HAP-1 (cell line): ENCODE results near the gene WDR90.
A peak's percentile ranks its signal among the peaks of the same experiment; 100 is the strongest.

Experiments
- DNase-seq, 2 experiments: peaks; one replicate each; pipeline ENCODE4 v3.0.0-alpha.2; 2016 to 2020; ENCODE audit warnings: low spot score in 2 of 2
- H3K27me3 ChIP-seq: fragments of 250-450 bp; sonication (Bioruptor Pico); 2 replicates; pipeline ENCODE4 v1.5.1; 2020; ENCODE audit warnings: low read depth, mild to moderate bottlenecking, moderate library complexity
- H3K36me3 ChIP-seq: fragments of 250-450 bp; sonication (Bioruptor Pico); replicated peaks from 2 replicates; pipeline ENCODE4 v1.5.1; 2020; ENCODE audit warnings: mild to moderate bottlenecking
- H3K4me1 ChIP-seq: fragments of 250-450 bp; sonication (Bioruptor Pico); 2 replicates; pipeline ENCODE4 v1.5.1; 2020; ENCODE audit warnings: mild to moderate bottlenecking
- H3K4me3 ChIP-seq: fragments of 250-450 bp; sonication (Bioruptor Pico); 2 replicates; pipeline ENCODE4 v1.5.1; 2020; ENCODE audit warnings: mild to moderate bottlenecking, moderate library complexity
- H3K9me3 ChIP-seq: fragments of 250-450 bp; sonication (Bioruptor Pico); 2 replicates; pipeline ENCODE4 v1.5.1; 2020; ENCODE audit warnings: mild to moderate bottlenecking, moderate library complexity
- in situ Hi-C: fragments of 300-500 bp; cut with MboI; formaldehyde crosslinking; loops from 3 replicates; pipeline ENCODE4 v1.14.3; 2020; ENCODE audit warnings: low sequenced_read_pairs, inconsistent platforms, mixed read lengths

Gene WDR90

DNA sequence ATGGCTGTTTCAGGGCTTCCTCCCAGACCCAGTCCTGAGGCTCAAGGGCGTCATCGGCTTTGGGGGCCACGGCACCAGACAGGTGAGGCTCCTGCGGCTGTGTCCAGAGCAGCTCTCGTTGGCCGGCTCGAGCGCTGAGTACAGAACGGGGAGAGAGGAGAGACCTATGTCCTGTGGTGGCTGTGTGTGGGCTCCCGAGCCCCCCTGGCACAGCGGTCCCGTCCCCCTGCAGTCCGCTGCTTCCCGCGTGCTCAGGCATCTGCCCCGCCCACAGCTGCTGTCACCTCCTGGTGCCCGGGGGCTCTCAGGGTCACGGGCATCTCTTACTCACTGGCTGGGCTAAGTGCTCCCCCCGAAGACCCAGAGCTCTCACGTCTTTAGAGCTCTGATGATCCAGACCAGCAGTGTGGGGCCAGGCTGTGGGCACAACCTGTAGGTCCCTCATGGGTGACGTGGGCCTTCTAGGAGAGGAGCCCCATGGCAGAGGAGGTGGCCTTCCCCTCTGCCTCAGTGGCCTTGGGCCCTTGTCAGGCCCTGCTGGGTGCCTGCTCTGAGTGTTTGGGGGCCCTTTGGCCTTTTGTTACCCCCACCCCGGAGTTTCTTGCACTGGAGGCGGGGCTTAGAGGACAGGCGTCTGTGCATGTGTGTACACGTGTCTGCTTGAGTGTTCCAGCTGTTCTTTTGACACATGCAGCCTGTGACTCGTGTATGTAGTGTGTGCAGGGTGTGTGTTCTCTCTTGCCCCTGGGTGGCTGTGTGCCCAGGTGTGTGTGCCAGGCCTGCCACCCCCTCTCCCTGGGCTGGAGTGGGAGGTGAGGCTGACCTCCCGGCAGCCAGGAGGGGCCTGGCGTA is 3.5 kb downstream of the WDR90 start:
- no peak for DNase-seq
- H3K9me3 ChIP-seq, result no peaks in the 10 kb centered on the region
- H3K4me3 ChIP-seq, result no peak overlapping the region
- H3K36me3 ChIP-seq, result peaks cover 27% of the 10 kb centered on the region
- peaks cover 13% of the 10 kb centered on the region for H3K4me1 ChIP-seq
- H3K27me3 ChIP-seq, result no peaks in the 10 kb centered on the region
- in situ Hi-C loops, result no loop called here

DNA sequence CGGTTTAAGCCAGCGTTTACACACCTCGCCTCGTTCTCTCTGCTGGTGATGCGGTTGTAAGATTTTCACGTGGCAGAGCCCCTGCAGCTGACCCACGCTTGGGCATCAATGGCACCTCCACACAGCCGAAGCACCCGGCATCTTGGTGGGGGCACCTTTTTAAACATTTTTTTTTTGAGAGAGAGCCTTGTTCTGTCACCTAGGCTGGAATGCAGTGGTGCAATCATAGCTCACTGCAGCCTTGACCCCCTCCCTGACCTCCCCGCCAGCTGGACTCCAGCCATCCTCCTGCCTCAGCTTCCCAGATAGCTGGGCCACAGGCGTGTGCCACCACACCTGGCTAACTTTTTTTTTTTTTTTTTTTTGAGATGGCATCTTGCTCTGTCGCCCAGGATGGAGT is 4.9 kb downstream of the WDR90 start:
- in situ Hi-C loops, result no loop called here
- Histone ChIP-seq H3K9me3 (no peaks in the 10 kb centered on the region), H3K4me3 (no peak overlapping the region), H3K27me3 (no peaks in the 10 kb centered on the region), H3K4me1 (peaks cover 6% of the 10 kb centered on the region), H3K36me3 (peaks cover 36% of the 10 kb centered on the region)
- DNase-seq, result no peak

DNA sequence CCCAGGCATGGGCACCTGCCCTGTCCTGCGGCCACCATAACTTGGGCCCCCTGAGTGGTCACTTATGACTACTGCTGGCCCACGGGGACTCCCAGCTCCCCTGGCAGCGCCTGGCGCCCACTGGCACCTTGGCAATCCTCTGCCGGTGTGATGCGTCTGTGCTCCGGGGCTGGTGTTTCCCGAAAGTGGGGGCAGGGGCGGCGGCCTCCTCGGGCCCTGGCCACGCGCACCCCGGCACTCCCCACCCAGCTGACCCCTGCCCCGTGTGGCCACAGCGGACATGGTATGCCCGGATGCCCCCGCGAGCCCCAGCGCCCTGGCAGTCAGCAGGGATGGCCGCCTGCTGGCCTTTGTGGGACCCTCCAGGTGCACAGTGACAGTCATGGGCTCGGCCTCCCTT is 8.3 kb downstream of the WDR90 start:
- in situ Hi-C loops, result no loop called here
- H3K36me3 ChIP-seq, result peaks cover 43% of the 10 kb centered on the region
- H3K27me3 ChIP-seq, result no peaks in the 10 kb centered on the region
- H3K4me1 ChIP-seq, result no peaks in the 10 kb centered on the region
- DNase-seq, result no peak
- H3K4me3 ChIP-seq, result no peak overlapping the region
- no peaks in the 10 kb centered on the region for H3K9me3 ChIP-seq

DNA sequence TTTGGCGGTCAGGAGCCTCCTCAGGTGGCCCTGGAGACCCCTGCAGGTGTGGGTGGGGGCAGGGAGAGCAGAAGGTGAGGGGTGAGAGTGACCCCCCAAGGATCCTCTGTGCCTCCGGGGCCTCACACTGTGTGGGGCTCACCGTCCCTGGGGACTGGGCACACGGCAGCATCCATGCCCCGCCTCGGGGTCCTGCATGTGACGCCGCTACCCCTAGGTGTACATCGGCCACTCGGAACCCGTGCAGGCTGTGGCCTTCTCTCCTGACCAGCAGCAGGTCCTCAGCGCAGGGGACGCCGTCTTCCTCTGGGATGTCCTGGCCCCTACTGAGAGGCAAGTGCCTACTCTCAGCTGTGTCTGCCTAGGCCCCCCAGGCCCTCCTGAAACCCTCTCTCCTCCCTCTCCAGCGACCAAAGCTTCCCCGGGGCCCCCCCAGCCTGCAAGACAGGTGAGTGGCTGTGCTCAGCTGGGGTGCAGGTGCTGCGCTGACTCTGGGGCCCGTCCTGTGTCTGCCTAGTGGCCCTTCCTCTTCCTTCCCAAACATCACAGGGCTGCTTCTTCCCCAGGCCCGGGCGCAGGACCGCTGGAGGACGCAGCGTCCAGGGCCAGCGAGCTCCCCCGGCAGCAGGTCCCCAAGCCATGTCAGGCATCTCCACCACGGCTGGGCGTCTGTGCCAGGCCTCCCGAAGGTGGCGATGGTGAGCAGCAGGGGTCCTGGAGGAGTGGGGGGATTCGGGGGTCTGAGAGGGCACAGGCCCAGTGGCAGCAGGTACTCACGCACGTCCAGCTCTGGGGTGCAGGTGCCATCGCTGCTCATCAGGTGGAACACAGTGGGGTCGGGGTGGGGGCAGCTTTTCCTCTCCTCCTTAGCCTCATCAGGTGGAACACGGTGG is 9.8 kb downstream of the WDR90 start:
- H3K4me3 ChIP-seq, result no peak overlapping the region
- H3K36me3 ChIP-seq, result peaks cover 41% of the 10 kb centered on the region
- no peak for DNase-seq
- H3K4me1 ChIP-seq, result no peaks in the 10 kb centered on the region
- H3K9me3 ChIP-seq, result no peaks in the 10 kb centered on the region
- in situ Hi-C loops, result no loop called here
- H3K27me3 ChIP-seq, result no peaks in the 10 kb centered on the region

DNA sequence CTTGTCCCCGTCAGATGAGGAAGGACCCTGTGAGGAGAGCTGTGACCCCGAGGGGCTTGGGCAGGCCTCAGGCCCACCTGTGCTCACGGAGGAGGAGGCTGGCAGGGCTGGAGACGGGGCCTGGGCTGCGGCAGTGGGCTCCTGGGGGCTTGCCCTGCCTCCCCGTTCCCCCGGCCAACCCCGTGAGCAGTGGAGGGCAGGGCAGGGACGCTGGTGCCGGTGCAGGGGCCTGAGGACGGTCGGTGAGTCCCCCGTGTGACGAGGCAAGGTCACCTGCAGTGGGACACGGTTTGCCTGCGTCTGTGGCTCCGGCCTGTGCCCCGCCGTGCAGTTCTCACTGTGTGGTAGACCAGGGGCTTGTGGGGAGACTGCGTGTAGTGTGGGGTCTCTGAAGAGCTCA is 10.5 kb downstream of the WDR90 start:
- Histone ChIP-seq H3K4me1 (no peaks in the 10 kb centered on the region), H3K4me3 (no peak overlapping the region), H3K36me3 (peaks cover 40% of the 10 kb centered on the region), H3K9me3 (no peaks in the 10 kb centered on the region), H3K27me3 (no peaks in the 10 kb centered on the region)
- DNase-seq, result no peak
- in situ Hi-C loops, result no loop called here

DNA sequence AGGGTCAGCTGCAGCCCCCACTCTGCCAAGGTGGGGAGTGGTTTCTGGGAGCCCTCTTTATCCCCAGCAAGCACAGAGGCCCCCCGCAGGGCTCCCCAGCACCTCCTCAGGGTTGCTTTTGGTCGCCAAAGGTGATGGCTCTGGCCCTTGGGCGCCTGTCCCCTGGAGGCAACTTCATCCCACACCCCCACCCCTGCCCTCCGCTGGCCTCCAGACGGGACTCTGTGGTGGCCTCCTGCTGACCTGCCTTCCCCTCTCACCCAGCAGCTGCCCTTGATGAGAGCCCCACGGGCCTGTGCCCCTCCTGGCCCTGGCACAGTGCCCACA is 10.9 kb downstream of the WDR90 start:
- in situ Hi-C loops, result no loop called here
- no peak for DNase-seq
- no peaks in the 10 kb centered on the region for H3K4me1 ChIP-seq
- no peak overlapping the region for H3K4me3 ChIP-seq
- H3K27me3 ChIP-seq, result no peaks in the 10 kb centered on the region
- no peaks in the 10 kb centered on the region for H3K9me3 ChIP-seq
- H3K36me3 ChIP-seq, result peaks cover 37% of the 10 kb centered on the region; the same call in 1 of the 2 replicates

DNA sequence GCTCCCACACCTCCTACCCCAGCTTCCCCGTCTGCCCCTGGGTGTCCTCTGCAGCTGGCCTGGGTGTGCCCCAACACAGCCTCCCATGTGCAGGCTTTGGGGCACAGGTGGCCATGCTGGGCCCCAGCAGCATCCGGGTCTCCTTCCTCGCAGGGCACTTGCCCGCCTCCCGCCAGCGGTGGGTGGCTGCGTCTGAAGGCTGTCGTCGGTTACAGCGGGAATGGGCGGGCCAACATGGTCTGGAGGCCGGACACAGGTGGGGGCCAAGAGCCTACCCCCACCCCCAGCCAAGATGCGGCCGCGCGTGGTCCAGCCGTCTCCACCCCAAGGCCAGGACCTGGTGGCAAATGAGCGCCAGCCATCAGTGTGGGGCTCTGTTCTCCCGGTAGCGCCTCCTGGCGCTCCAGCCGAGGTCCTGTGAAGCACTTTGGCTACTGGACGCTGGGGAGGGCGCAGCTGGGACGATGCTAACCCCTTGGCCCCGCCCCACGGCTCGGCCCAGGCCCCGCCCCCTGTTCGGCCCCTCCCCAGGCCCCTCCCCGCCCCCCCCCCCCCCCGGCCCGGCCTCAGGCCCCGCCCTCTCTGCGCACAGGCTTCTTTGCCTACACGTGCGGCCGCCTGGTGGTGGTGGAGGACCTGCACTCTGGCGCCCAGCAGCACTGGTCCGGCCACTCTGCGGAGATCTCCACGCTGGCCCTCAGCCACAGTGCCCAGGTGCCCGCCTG is 11.5 kb downstream of the WDR90 start:
- no peaks in the 10 kb centered on the region for H3K27me3 ChIP-seq
- H3K9me3 ChIP-seq, result no peaks in the 10 kb centered on the region
- peaks cover 35% of the 10 kb centered on the region; the same call in 1 of the 2 replicates for H3K36me3 ChIP-seq
- H3K4me1 ChIP-seq, result no peaks in the 10 kb centered on the region
- DNase-seq, result peak; percentile 62 to 86
- no peak overlapping the region for H3K4me3 ChIP-seq
- in situ Hi-C loops, result no loop called here

DNA sequence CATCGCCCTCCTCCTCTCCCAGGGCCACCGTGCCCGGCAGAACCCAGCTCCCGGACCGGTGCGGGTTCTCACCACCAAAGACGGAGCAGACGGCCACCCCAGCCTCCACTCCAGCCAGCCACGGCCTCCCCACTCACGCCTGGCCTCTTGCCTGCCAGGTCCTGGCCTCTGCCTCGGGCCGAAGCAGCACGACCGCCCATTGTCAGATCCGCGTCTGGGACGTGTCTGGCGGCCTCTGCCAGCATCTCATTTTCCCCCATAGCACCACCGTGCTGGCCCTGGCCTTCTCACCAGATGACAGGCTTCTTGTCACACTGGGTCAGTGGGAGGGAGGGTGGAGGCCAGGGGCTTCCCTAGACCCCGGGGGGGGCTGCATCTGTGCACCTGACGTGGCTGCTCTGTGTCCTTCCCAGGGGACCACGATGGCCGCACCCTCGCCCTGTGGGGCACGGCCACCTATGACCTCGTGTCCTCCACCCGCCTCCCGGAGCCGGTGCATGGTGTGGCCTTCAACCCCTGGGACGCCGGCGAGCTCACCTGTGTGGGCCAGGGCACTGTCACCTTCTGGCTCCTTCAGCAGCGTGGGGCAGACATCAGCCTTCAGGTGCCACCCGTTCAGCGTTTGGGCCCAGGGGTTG is 12.1 kb downstream of the WDR90 start:
- no peak for DNase-seq
- Histone ChIP-seq H3K36me3 (peaks cover 35% of the 10 kb centered on the region; the same call in 1 of the 2 replicates), H3K27me3 (no peaks in the 10 kb centered on the region), H3K4me3 (no peak overlapping the region), H3K9me3 (no peaks in the 10 kb centered on the region), H3K4me1 (no peaks in the 10 kb centered on the region)
- in situ Hi-C loops, result no loop called here

DNA sequence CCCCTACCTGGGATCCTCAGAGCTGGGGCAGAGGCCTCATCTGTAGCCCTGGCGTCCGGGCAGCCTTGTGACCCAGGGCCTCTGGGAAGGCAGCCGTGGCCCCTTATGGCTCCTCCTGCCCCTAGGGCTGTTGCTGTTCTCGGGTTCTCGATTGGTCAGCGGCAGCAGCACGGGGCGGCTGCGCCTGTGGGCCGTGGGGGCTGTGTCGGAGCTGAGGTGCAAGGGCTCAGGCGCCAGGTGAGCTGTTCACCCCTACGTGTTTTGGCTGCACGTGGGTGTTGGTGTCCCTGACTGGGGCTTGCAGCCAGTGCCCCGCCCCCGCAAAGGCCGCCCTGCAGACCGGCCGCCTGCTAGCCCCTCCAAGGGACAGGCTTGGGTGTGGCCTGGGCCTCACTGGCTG is 12.9 kb downstream of the WDR90 start:
- Histone ChIP-seq H3K27me3 (no peaks in the 10 kb centered on the region), H3K9me3 (no peaks in the 10 kb centered on the region), H3K4me3 (no peak overlapping the region), H3K4me1 (no peaks in the 10 kb centered on the region), H3K36me3 (peaks cover 29% of the 10 kb centered on the region; the same call in 1 of the 2 replicates)
- in situ Hi-C loops, result no loop called here
- DNase-seq, result no peak

DNA sequence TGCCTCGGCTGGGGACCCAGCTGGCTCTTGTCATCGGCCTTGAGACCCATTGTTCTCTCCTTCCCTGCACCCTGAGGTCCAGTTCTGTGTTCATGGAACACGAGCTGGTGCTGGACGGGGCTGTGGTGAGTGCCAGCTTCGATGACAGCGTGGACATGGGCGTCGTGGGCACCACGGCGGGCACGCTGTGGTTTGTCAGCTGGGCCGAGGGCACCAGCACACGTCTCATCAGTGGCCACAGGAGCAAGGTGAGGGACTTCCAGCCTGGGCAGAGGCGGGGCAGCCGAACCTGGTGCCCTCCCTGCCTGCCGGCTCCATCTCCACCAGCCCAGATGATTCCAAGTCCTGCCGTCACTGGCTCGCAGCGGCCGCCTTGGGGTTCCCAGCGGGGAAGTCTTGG is 13.4 kb downstream of the WDR90 start:
- no peaks in the 10 kb centered on the region for H3K27me3 ChIP-seq
- H3K4me1 ChIP-seq, result peaks cover 2% of the 10 kb centered on the region; the same call in 1 of the 2 replicates
- DNase-seq, result no peak
- H3K4me3 ChIP-seq, result no peak overlapping the region
- in situ Hi-C loops, result no loop called here
- H3K9me3 ChIP-seq, result no peaks in the 10 kb centered on the region
- H3K36me3 ChIP-seq, result peaks cover 26% of the 10 kb centered on the region

DNA sequence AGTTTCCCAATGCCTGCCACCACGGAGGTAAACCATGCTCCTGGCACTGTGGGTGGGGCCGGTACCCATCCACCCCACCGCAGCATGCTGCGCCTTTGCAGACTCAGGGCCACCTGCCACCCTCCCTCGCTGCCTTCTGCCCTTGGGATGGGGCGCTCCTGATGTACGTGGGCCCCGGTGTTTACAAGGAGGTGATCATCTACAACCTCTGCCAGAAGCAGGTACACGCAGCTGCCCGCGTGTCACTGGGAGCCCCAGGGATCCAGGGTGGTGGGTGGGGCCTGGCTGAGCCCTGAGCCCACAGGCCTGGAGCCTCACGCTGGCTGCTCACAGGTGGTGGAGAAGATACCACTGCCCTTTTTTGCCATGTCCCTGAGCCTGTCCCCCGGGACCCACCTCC is 17.4 kb downstream of the WDR90 start:
- in situ Hi-C loops, result no loop called here
- H3K4me1 ChIP-seq, result peaks cover 7% of the 10 kb centered on the region
- no peaks in the 10 kb centered on the region for H3K27me3 ChIP-seq
- no peaks in the 10 kb centered on the region for H3K9me3 ChIP-seq
- no peak overlapping the region for H3K4me3 ChIP-seq
- H3K36me3 ChIP-seq, result peaks cover 39% of the 10 kb centered on the region
- no peak for DNase-seq

DNA sequence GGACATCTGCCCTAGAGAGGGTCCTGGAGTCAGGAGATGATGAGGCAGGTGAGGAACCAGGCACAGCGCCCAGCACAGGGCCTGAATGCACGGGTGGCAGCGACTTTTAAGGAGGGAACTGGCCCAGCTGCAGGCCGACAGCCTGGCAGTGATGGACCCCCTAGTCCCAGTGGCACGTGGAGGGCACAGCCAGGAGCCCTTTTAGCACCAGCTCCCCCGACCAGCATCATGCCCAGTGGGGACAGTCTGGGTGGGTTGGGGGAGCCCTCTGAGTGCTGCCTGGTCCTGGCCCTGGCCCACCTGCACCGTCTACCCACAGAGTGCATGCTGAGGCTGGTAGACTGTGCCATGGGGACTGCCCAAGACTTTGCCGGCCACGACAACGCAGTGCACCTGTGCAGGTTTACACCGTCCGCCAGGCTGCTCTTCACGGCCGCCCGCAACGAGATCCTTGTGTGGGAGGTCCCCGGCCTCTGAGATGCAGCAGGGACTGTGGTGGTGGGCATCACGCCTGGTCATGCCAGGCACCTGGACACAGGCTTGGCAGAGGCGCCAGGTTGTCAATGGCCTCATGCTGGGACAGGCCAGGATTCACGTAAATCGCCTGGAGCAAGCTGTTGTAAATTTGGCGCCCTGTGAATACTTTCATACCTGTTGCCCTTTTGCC is 18.1 kb downstream of the WDR90 start:
- Histone ChIP-seq H3K4me3 (peak overlapping the region; percentile 87), H3K9me3 (no peaks in the 10 kb centered on the region), H3K36me3 (peaks cover 39% of the 10 kb centered on the region), H3K27me3 (no peaks in the 10 kb centered on the region), H3K4me1 (peaks cover 7% of the 10 kb centered on the region)
- DNase-seq, result no peak
- in situ Hi-C loops, result no loop called here
